MM.1S (cell line): ENCODE results near the gene CENPT.

Source experiments
- DNase-seq: peaks from one replicate; pipeline ENCODE4 v3.0.0-alpha.2; 2015
- H2AFZ ChIP-seq: fragments of 300-600 bp; sonication (generic); 2 replicates; pipeline ENCODE4 v1.6.0; 2016; ENCODE audit warnings: antibody characterized with exemption, low read length
- H3F3A ChIP-seq: fragments of 300-600 bp; sonication (generic); 2 replicates; pipeline ENCODE4 v1.6.1; 2016; ENCODE audit warnings: mild to moderate bottlenecking, antibody characterized with exemption, low read length, moderate library complexity, mixed read lengths; ENCODE audit not compliant: insufficient read depth
- H3K27ac ChIP-seq: fragments of 300-600 bp; sonication (generic); 2 replicates; pipeline ENCODE4 v1.5.1; 2016; ENCODE audit warnings: mild to moderate bottlenecking, low read length
- H3K27me3 ChIP-seq: fragments of 300-600 bp; sonication (generic); replicated peaks from 2 replicates; pipeline ENCODE4 v1.6.0; 2016; ENCODE audit warnings: low read length; ENCODE audit not compliant: insufficient read depth
- H3K36me3 ChIP-seq: fragments of 300-600 bp; sonication (generic); replicated peaks from 2 replicates; pipeline ENCODE4 v1.6.1; 2016; ENCODE audit warnings: mild to moderate bottlenecking, low read length, mixed read lengths; ENCODE audit not compliant: insufficient read depth
- H3K4me1 ChIP-seq: fragments of 300-600 bp; sonication (generic); 2 replicates; pipeline ENCODE4 v1.6.1; 2016; ENCODE audit warnings: low read length, mixed read lengths
- H3K4me2 ChIP-seq: fragments of 300-600 bp; sonication (generic); 2 replicates; pipeline ENCODE4 v1.6.0; 2016; ENCODE audit warnings: low read depth, low read length
- H3K4me3 ChIP-seq: fragments of 300-600 bp; sonication (generic); 2 replicates; pipeline ENCODE4 v1.5.1; 2016; ENCODE audit warnings: low read length, mixed read lengths
- H3K79me2 ChIP-seq: fragments of 300-600 bp; sonication (generic); 2 replicates; pipeline ENCODE4 v1.6.1; 2016; ENCODE audit warnings: mixed run types, low read length, mixed read lengths
- H3K9ac ChIP-seq: fragments of 300-600 bp; sonication (generic); 2 replicates; pipeline ENCODE4 v1.6.1; 2016; ENCODE audit warnings: low read length, mixed read lengths
- H3K9me2 ChIP-seq: fragments of 300-600 bp; sonication (generic); replicated peaks from 2 replicates; pipeline ENCODE4 v1.6.1; 2016; ENCODE audit warnings: mild to moderate bottlenecking, low read length, mixed read lengths; ENCODE audit not compliant: insufficient read depth
- H3K9me3 ChIP-seq: fragments of 300-600 bp; sonication (generic); replicated peaks from 2 replicates; pipeline ENCODE4 v1.6.1; 2016; ENCODE audit warnings: mild to moderate bottlenecking, low read length, mixed read lengths; ENCODE audit not compliant: insufficient read depth
- H4K20me1 ChIP-seq: fragments of 300-600 bp; sonication (generic); 2 replicates; pipeline ENCODE4 v1.6.1; 2016; ENCODE audit warnings: mild to moderate bottlenecking, low read length, moderate library complexity, mixed read lengths; ENCODE audit not compliant: insufficient read depth
- EZH2 ChIP-seq: fragments of 300-600 bp; sonication (generic); optimal IDR thresholded peaks from 2 replicates; pipeline ENCODE3; 2017; ENCODE audit warnings: low read depth, mild to moderate bottlenecking, antibody characterized with exemption, low read length, mixed read lengths
- EZH2phosphoT487 ChIP-seq: fragments of 300-600 bp; sonication (generic); IDR thresholded peaks from 2 replicates; pipeline ENCODE4 v1.6.1; 2018; ENCODE audit warnings: antibody characterized with exemption, low read length
- TF ChIP-seq, protein P1 (sequence below): fragments of 300-600 bp; sonication (generic); IDR thresholded peaks from 2 replicates; pipeline ENCODE4 v1.5.1; 2016; ENCODE audit warnings: antibody characterized with exemption, low read length, mixed read lengths

CENPT gene

DNA sequence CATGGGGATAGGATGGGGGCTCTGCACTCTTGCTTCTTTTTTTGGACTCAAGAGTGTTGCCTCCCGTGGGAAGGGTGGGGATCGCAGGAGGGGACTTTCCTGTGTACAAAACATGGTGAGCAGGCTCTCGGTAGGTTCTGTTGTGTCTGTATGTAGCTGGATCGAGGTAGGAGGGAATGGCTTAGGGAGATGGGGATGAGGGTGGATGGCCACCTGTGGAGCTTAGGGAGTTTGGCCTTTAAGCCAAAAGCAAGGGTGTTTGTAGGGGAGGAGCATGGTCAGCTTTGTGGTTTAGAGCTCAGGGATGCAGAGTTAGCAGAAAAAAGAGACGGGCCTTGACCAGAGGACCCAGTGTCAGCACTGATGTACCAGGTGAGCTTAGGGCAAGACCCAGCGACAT, 14.4 kb upstream of the CENPT start:
- H3K9me2 ChIP-seq = no peaks in the 10 kb centered on the region
- H4K20me1 ChIP-seq = peaks cover 5% of the 10 kb centered on the region; the same call in 1 of the 2 replicates
- H3K4me3 ChIP-seq = no peak overlapping the region
- no peaks in the 10 kb centered on the region for H3F3A ChIP-seq
- H2AFZ ChIP-seq = no peak overlapping the region
- H3K27ac ChIP-seq = no peak overlapping the region
- no peak overlapping the region for H3K9ac ChIP-seq
- no peaks in the 10 kb centered on the region for H3K4me1 ChIP-seq
- TF ChIP-seq EZH2 (no peak), EZH2phosphoT487 (no peak)
- TF ChIP-seq, protein P1, sequence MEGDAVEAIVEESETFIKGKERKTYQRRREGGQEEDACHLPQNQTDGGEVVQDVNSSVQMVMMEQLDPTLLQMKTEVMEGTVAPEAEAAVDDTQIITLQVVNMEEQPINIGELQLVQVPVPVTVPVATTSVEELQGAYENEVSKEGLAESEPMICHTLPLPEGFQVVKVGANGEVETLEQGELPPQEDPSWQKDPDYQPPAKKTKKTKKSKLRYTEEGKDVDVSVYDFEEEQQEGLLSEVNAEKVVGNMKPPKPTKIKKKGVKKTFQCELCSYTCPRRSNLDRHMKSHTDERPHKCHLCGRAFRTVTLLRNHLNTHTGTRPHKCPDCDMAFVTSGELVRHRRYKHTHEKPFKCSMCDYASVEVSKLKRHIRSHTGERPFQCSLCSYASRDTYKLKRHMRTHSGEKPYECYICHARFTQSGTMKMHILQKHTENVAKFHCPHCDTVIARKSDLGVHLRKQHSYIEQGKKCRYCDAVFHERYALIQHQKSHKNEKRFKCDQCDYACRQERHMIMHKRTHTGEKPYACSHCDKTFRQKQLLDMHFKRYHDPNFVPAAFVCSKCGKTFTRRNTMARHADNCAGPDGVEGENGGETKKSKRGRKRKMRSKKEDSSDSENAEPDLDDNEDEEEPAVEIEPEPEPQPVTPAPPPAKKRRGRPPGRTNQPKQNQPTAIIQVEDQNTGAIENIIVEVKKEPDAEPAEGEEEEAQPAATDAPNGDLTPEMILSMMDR = no peak
- no peaks in the 10 kb centered on the region for H3K27me3 ChIP-seq
- peaks cover 77% of the 10 kb centered on the region for H3K79me2 ChIP-seq
- H3K9me3 ChIP-seq = no peaks in the 10 kb centered on the region
- no peak overlapping the region for H3K4me2 ChIP-seq
- DNase-seq = no peak
- H3K36me3 ChIP-seq = no peaks in the 10 kb centered on the region; the same call in none of the 2 replicates

DNA sequence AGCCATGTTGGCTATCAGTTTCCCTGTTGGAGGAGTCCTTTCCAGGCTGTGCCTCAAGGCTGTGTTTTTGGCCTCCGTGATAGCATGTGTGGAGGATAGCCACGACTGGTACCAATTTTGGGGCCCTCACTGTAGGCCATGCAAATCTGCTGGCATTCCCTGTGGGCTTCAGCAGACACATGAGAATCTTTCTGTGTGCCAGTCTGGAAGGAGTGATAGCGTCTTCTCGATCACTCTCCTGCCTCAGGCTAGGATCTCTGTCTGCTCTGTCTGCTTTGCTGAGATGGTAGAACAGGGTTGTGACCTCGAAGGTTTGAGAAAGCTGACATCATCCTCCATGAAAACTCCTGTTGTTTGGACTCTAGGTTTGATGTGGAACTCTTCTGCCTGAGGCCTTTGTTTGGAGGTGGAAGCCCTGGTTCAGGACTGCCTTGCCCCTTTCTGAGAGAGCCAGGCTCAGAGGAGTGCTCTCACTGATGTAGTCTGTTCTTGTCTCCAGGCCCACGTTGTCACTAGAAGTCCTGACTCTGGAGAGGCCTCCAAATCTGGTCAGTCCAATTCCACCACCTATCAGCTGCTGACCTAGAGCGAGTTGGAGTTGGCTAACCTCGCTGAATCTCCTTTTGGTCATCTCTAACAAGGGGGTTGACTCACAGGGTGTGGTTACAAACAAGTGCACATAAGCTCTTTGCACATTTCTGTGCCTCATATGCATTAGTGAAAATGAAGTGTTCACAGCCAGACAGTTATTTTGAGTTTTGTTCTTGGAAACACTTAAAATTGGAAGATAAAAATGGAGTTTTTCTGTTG, 13.3 kb upstream of the CENPT start:
- Histone ChIP-seq H3K4me2 (no peak overlapping the region), H3K4me3 (no peak overlapping the region), H4K20me1 (peaks cover 5% of the 10 kb centered on the region; the same call in 1 of the 2 replicates), H3K9me2 (no peaks in the 10 kb centered on the region), H3K36me3 (no peaks in the 10 kb centered on the region; the same call in none of the 2 replicates), H3K27ac (no peak overlapping the region), H3F3A (no peaks in the 10 kb centered on the region), H3K9me3 (no peaks in the 10 kb centered on the region), H3K27me3 (no peaks in the 10 kb centered on the region), H3K4me1 (no peaks in the 10 kb centered on the region), H2AFZ (no peak overlapping the region), H3K79me2 (peaks cover 87% of the 10 kb centered on the region), H3K9ac (no peak overlapping the region)
- TF ChIP-seq EZH2phosphoT487 (no peak), EZH2 (no peak)
- TF ChIP-seq, protein P1 = no peak
- no peak for DNase-seq

DNA sequence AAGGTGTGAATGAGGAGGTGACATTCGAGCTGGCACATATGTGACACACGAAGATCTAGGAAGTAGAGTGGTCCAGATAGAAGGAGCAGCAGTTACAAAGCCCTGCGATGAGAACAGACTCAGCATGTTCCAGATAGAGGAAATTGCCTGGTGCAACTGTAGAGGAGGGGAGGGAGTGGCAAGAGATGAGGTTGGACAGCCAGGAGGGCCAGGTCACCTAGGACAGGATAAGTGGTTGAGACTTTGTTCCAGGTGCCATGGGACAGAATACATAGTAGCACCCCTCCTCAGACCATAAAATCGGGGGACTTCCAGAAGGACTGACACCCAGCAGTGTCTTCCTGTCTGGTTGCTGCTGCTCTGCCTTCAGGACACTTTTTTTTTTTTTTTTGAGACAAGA, 11.0 kb upstream of the CENPT start:
- Histone ChIP-seq H4K20me1 (peaks cover 11% of the 10 kb centered on the region; the same call in 1 of the 2 replicates), H3K4me2 (no peak overlapping the region)

More for the DNA sequence above, 11.0 kb upstream of the CENPT start:
- Histone ChIP-seq H3K79me2 (peaks cover 96% of the 10 kb centered on the region), H2AFZ (no peak overlapping the region), H3K9ac (no peak overlapping the region), H3K36me3 (no peaks in the 10 kb centered on the region; the same call in 1 of the 2 replicates), H3K4me1 (no peaks in the 10 kb centered on the region), H3F3A (no peaks in the 10 kb centered on the region), H3K9me2 (no peaks in the 10 kb centered on the region), H3K27ac (no peak overlapping the region), H3K9me3 (no peaks in the 10 kb centered on the region), H3K4me3 (no peak overlapping the region), H3K27me3 (no peaks in the 10 kb centered on the region)
- TF ChIP-seq EZH2 = no peak
- TF ChIP-seq, protein P1 = no peak
- no peak for TF ChIP-seq EZH2phosphoT487
- no peak for DNase-seq
